Measurements from ENCODE around the gene UGT1A7.

GRCh38 chr2:233811087-233811486 is 129.4 kb downstream of the UGT1A7 start:
- TF ChIP-seq CTCF (IDR thresholded peaks at IDR 0.05; ENCODE audit: low read depth, low read length) (no peak), EZH2phosphoT487 (IDR thresholded peaks at IDR 0.05; ENCODE audit: low read depth) (no peak)
